Measurements from ENCODE around the gene FBXL15.

Gene FBXL15

DNA sequence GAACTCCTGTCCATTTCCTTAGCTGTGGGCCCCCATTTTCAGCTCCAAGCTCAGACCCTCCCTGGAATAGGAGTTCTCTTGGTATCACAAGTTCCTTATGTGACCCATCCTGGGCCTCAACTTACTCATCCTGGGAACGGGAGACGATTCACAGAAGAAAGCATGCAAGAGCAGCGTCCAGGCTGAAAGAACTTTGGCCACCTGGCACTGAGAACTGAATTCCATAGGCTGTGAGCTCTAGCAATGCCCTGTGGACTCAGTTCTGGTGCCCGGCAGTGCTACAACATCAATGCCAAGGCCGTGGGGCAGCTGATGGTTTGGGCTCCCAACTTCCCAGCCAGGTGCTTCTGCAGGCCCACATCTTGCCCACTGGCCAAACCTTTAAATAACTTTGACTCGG, 15.7 kb downstream of the FBXL15 start:
- Histone ChIP-seq H3K4me3 (ENCODE audit: low read length) (no peak overlapping the region), H3K36me3 (ENCODE audit: insufficient read depth, low read length) (no peaks in the 10 kb centered on the region), H3K4me2 (ENCODE audit: low read length) (peak overlapping the region; percentile 80), H3K27me3 (ENCODE audit: control insufficient read depth, insufficient read depth, low read length) (no peaks in the 10 kb centered on the region), H3K9me3 (replicated peaks; ENCODE audit: low read length) (no peaks in the 10 kb centered on the region), H3K4me1 (ENCODE audit: control insufficient read depth, insufficient read depth, low read length) (peaks cover 25% of the 10 kb centered on the region), H3K9ac (ENCODE audit: low read depth, low read length) (no peak overlapping the region)

DNA sequence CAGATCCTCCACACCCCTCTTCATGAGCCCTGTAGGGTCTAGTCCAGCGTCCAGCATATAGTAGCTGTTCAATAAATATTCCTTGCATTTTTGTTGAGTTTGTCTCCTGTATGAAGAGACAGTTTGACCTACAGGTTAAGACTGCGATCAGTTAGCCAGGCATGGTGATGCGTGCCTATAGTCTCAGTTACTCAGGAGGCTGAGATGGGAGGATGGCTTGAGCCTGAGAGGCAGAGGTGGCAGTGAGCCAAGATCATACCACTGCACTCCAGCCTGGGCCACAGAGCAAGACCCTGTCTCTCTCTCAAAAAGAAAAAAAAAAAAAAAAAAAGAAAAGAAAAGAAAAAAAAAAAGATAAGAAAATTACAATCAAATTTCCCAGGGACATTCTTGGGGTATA, 16.9 kb downstream of the FBXL15 start:
- peaks cover 17% of the 10 kb centered on the region for H3K4me1 ChIP-seq (ENCODE audit: control insufficient read depth, insufficient read depth, low read length)
- no peaks in the 10 kb centered on the region for H3K36me3 ChIP-seq (ENCODE audit: insufficient read depth, low read length)
- peaks cover 6% of the 10 kb centered on the region for H3K27me3 ChIP-seq (ENCODE audit: control insufficient read depth, insufficient read depth, low read length)
- no peak overlapping the region for H3K9ac ChIP-seq (ENCODE audit: low read depth, low read length)
- H3K9me3 ChIP-seq (replicated peaks; ENCODE audit: low read length): no peaks in the 10 kb centered on the region
- no peak overlapping the region for H3K4me2 ChIP-seq (ENCODE audit: low read length)
- no peak overlapping the region for H3K4me3 ChIP-seq (ENCODE audit: low read length)

DNA sequence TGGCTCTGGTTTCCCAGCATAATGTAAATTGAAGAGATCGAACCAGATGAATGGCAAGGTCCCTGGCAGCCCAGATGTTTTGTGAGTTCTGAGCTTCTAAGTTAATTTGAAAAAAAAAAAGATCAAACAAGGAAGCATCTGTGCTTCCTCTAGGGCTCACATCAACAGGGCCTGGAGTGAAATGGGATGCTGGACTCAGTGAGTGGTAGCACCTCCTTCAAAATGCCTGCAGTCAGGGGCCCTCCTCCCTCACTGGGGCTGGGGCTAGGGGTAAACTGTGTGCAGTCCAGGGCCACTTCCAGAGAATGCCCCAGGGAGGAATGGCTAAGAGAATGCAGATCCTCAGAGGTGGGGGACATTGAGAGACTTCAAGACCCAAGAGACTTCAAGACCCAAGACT, 17.7 kb downstream of the FBXL15 start:
- peaks cover 6% of the 10 kb centered on the region for H3K27me3 ChIP-seq (ENCODE audit: control insufficient read depth, insufficient read depth, low read length)
- peaks cover 17% of the 10 kb centered on the region for H3K4me1 ChIP-seq (ENCODE audit: control insufficient read depth, insufficient read depth, low read length)
- no peak overlapping the region for H3K4me2 ChIP-seq (ENCODE audit: low read length)
- H3K4me3 ChIP-seq (ENCODE audit: low read length): no peak overlapping the region
- H3K9ac ChIP-seq (ENCODE audit: low read depth, low read length): no peak overlapping the region
- no peaks in the 10 kb centered on the region for H3K9me3 ChIP-seq (replicated peaks; ENCODE audit: low read length)
- no peaks in the 10 kb centered on the region for H3K36me3 ChIP-seq (ENCODE audit: insufficient read depth, low read length)

DNA sequence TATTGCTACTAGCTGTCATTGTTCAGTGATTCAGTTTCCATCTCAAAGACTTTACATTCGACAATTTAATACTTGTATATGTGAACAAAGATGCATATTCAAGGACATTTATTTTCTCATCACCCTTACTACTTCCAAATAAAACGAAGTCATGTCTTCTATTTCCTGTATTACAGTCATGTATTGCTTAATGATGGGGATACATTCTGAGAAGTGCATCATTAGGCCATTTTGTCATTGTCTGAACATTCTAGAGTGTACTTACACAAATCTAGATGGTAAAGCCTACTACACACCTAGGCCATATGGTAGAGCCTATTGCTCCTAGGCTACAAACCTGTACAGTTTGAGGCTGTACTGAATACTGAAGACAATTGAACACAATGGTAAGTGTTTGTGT, 24.2 kb downstream of the FBXL15 start:
- H3K9me3 ChIP-seq (replicated peaks; ENCODE audit: low read length): no peaks in the 10 kb centered on the region
- no peak overlapping the region for H3K9ac ChIP-seq (ENCODE audit: low read depth, low read length)
- no peaks in the 10 kb centered on the region for H3K36me3 ChIP-seq (ENCODE audit: insufficient read depth, low read length)
- no peak overlapping the region for H3K4me3 ChIP-seq (ENCODE audit: low read length)
- peaks cover 6% of the 10 kb centered on the region for H3K27me3 ChIP-seq (ENCODE audit: control insufficient read depth, insufficient read depth, low read length)
- H3K4me2 ChIP-seq (ENCODE audit: low read length): no peak overlapping the region
- H3K4me1 ChIP-seq (ENCODE audit: control insufficient read depth, insufficient read depth, low read length): peaks cover under 1% of the 10 kb centered on the region

DNA sequence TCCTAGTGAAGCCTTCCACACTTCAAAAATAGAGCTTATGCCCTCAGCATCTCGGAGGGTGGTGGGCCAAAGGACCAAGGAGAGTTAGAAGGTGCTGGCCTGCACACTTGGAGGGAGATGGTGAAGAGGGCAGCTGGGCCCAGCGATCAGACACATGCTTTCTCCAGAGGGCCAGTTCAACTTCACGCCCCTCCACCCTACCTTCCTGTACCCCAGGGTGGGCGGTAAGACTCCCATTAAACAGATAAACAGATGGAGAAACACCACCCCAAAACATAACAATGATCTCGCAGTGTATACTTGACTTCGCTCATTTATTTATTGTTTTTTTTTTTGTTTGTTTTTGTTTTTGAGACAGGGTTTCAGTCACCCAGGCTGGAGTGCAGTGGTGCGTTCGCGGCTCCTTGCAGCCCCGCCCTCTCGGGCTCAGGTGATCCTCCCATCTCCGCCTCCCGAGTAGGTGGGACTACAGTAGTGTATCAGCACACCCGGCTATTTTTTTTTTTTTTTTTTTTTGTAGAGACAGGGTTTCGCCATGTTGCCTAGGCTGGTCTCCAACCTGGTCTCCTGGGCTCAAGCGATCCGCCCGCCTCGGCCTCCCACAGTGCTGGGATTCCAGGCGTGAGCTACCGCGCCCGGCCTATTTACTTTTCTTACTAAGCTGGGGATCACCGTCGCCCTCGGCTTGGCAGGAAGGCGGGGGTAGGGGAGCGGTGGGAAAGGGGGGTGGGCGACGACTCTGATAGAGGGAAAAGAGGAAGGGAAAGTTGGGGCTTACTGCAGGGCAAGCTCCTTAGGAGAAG, 28.9 kb downstream of the FBXL15 start:
- H3K4me2 ChIP-seq (ENCODE audit: low read length): peak overlapping the region; percentile 97
- peaks cover 30% of the 10 kb centered on the region for H3K4me1 ChIP-seq (ENCODE audit: control insufficient read depth, insufficient read depth, low read length)
- H3K9me3 ChIP-seq (replicated peaks; ENCODE audit: low read length): no peaks in the 10 kb centered on the region
- peak overlapping the region; percentile 65 for H3K9ac ChIP-seq (ENCODE audit: low read depth, low read length)
- H3K4me3 ChIP-seq (ENCODE audit: low read length): peak overlapping the region; percentile 94
- H3K36me3 ChIP-seq (ENCODE audit: insufficient read depth, low read length): no peaks in the 10 kb centered on the region
- no peaks in the 10 kb centered on the region for H3K27me3 ChIP-seq (ENCODE audit: control insufficient read depth, insufficient read depth, low read length)

DNA sequence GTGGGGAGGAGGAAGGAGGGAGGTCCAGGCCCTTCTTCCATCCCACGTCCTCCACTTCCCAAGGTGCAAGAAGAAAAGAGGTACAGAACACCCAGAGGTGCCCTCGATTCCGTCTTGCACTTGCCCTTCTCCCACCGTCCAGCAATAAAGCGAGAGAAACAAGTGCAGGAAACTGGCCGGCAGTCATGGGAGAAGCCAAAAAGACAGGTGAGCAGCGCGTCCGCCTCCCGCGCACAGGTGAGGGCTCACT, 29.4 kb downstream of the FBXL15 start:
- Histone ChIP-seq H3K27me3 (ENCODE audit: control insufficient read depth, insufficient read depth, low read length) (no peaks in the 10 kb centered on the region), H3K9ac (ENCODE audit: low read depth, low read length) (peak overlapping the region; percentile 65), H3K9me3 (replicated peaks; ENCODE audit: low read length) (no peaks in the 10 kb centered on the region), H3K4me1 (ENCODE audit: control insufficient read depth, insufficient read depth, low read length) (peaks cover 32% of the 10 kb centered on the region), H3K36me3 (ENCODE audit: insufficient read depth, low read length) (no peaks in the 10 kb centered on the region), H3K4me3 (ENCODE audit: low read length) (peak overlapping the region; percentile 94), H3K4me2 (ENCODE audit: low read length) (peak overlapping the region; percentile 97)

- Histone ChIP-seq H3K27me3 (ENCODE audit: control insufficient read depth, insufficient read depth, low read length) (no peaks in the 10 kb centered on the region), H3K4me2 (ENCODE audit: low read length) (peak overlapping the region; percentile 97), H3K9ac (ENCODE audit: low read depth, low read length) (peak overlapping the region; percentile 65), H3K36me3 (ENCODE audit: insufficient read depth, low read length) (no peaks in the 10 kb centered on the region), H3K4me1 (ENCODE audit: control insufficient read depth, insufficient read depth, low read length) (peaks cover 32% of the 10 kb centered on the region), H3K9me3 (replicated peaks; ENCODE audit: low read length) (no peaks in the 10 kb centered on the region), H3K4me3 (ENCODE audit: low read length) (peak overlapping the region; percentile 94)
These were observed 29.9 kb downstream of the FBXL15 start for GRCh38 chr10:102450374-102451104.

DNA sequence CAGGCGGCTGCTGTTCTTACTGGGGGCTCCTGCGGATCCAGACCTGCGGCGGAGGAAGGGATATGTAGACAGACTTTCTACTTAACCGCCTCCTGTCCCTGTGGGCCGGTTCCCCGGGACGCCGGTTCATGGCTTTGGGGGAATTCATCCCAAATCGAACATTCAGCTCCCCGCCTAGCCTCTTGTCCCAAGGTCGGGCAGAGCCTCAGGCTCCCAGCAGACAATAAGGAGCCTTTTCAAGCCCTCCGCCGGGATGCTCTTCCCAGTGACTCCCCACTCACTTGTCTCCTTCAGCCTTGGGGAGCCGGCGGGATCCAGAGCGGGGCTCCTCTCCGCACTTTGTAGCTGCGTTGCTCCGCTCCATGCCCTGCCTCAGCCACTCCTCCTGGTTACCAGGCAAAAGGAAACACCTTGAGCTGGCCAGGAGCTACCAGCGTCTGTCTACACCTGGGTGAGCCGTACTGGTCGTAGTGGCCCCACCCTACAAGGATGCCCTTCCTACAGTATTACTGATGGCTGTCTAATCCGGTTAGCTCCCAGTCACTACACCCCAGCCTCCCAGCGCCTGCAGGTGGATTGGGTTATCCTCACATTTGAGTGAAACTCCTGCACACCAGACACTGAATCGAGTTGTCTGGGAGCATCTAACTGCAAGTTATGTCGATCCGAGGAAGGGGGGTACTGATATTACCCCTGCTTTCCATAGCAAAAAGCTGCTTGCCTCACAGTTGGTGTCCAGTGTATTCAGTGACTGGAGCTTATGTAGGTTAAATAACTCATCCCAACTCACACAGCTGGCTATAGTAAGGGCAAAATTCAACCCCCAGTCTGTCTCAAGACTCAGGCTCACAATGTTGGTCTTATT, 30.7 kb downstream of the FBXL15 start, which contains the start of gene C10orf95:
Gene C10orf95 (minus strand): TSS at position 439 of the 865 bp plus-strand sequence. CDS start 450 bp downstream, outside the sequence.
- Histone ChIP-seq H3K36me3 (ENCODE audit: insufficient read depth, low read length) (no peaks in the 10 kb centered on the region), H3K4me1 (ENCODE audit: control insufficient read depth, insufficient read depth, low read length) (peaks cover 39% of the 10 kb centered on the region), H3K9me3 (replicated peaks; ENCODE audit: low read length) (no peaks in the 10 kb centered on the region), H3K4me2 (ENCODE audit: low read length) (peak within 1 kb of the TSS; percentile 97), H3K27me3 (ENCODE audit: control insufficient read depth, insufficient read depth, low read length) (no peaks in the 10 kb centered on the region), H3K4me3 (ENCODE audit: low read length) (peak within 1 kb of the TSS; percentile 94), H3K9ac (ENCODE audit: low read depth, low read length) (peak within 1 kb of the TSS; percentile 65)

DNA sequence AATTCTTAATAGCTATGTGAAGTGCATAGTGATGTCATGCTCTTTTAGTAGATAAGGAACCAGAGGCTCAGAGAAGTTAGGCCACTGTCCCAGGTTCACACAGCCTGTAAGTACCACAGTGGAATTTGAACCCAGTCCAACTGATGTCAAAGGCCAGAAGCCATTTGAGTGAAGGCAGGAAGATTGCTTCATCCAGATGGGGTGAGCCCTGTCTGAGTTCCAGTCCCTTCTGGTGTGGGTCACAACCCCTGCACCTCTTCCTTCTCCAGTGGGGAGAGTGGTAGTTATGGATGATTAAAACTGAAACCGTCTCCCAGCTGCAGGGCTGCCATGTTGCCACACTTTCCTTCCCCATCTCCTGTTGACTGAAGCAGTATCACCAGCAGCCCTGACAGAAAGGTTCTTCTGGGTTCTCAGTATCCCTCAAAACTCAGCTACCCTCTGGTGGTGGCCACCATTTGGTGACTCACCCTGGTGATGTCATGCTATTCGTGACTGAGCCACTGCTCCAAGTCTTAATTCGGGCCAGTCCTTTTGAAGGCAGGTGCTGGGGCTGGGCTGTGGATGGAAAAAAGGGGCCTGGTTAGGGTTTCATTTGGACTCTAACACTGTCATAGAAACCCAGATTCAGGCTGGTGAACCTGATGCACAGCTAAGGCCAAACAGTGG, 32.2 kb downstream of the FBXL15 start:
- Histone ChIP-seq H3K4me3 (ENCODE audit: low read length) (peak overlapping the region; percentile 2), H3K4me1 (ENCODE audit: control insufficient read depth, insufficient read depth, low read length) (peaks cover 40% of the 10 kb centered on the region), H3K36me3 (ENCODE audit: insufficient read depth, low read length) (no peaks in the 10 kb centered on the region), H3K4me2 (ENCODE audit: low read length) (peak overlapping the region; percentile 35), H3K9ac (ENCODE audit: low read depth, low read length) (no peak overlapping the region), H3K27me3 (ENCODE audit: control insufficient read depth, insufficient read depth, low read length) (no peaks in the 10 kb centered on the region), H3K9me3 (replicated peaks; ENCODE audit: low read length) (no peaks in the 10 kb centered on the region)

GRCh38 chr10:102453502-102453901, 32.9 kb downstream of the FBXL15 start:
- Histone ChIP-seq H3K9ac (ENCODE audit: low read depth, low read length) (no peak overlapping the region), H3K4me1 (ENCODE audit: control insufficient read depth, insufficient read depth, low read length) (peaks cover 40% of the 10 kb centered on the region), H3K27me3 (ENCODE audit: control insufficient read depth, insufficient read depth, low read length) (no peaks in the 10 kb centered on the region), H3K4me3 (ENCODE audit: low read length) (no peak overlapping the region), H3K36me3 (ENCODE audit: insufficient read depth, low read length) (no peaks in the 10 kb centered on the region), H3K4me2 (ENCODE audit: low read length) (no peak overlapping the region), H3K9me3 (replicated peaks; ENCODE audit: low read length) (no peaks in the 10 kb centered on the region)
